Stimulated activated CD4-positive, alpha-beta T cell treated with anti-CD3 and anti-CD28 coated beads, TNF-alpha, amount 100 ng/mL, for 4 hours (primary cell): Measurements from ENCODE around the gene PDZRN3.

Experiments used
- DNase-seq, 3 experiments: peaks; one replicate each; pipeline ENCODE4 v3.0.0-alpha.2; 2020; ENCODE audit warnings: low read depth in 3 of 3

Gene PDZRN3

GRCh38 chr3:73419179-73419803 is 205.4 kb downstream of the PDZRN3 start:
- no peak for DNase-seq

GRCh38 chr3:73418681-73419080 is 206.1 kb downstream of the PDZRN3 start:
- DNase-seq, result no peak

- DNase-seq, result no peak
Observed at GRCh38 chr3:73415118-73415517, 209.6 kb downstream of the PDZRN3 start.

- no peak for DNase-seq
Observed at GRCh38 chr3:73413619-73414018, 211.1 kb downstream of the PDZRN3 start.

- no peak for DNase-seq
Observed at GRCh38 chr3:73411993-73412392, 212.7 kb downstream of the PDZRN3 start.

GRCh38 chr3:73411545-73411944 is 213.2 kb downstream of the PDZRN3 start:
- no peak for DNase-seq

GRCh38 chr3:73409138-73409763 is 215.5 kb downstream of the PDZRN3 start:
- DNase-seq, result no peak

- no peak for DNase-seq
Observed at GRCh38 chr3:73408634-73409033, 216.1 kb downstream of the PDZRN3 start.

GRCh38 chr3:73407577-73407976 is 217.2 kb downstream of the PDZRN3 start:
- DNase-seq, result no peak

GRCh38 chr3:73405853-73406252 is 218.9 kb downstream of the PDZRN3 start:
- no peak for DNase-seq

GRCh38 chr3:73405000-73405399 is 219.7 kb downstream of the PDZRN3 start:
- DNase-seq, result no peak

- no peak for DNase-seq
Observed at GRCh38 chr3:73404435-73404834, 220.3 kb downstream of the PDZRN3 start.

- DNase-seq, result no peak
Observed at GRCh38 chr3:73403444-73403843, 221.3 kb downstream of the PDZRN3 start.

GRCh38 chr3:73401616-73402279 is 223.0 kb downstream of the PDZRN3 start:
- DNase-seq, result no peak

GRCh38 chr3:73401059-73401458 is 223.7 kb downstream of the PDZRN3 start:
- no peak for DNase-seq

- no peak for DNase-seq
Observed at GRCh38 chr3:73399666-73400253, 225.0 kb downstream of the PDZRN3 start.

GRCh38 chr3:73399106-73399505 is 225.6 kb downstream of the PDZRN3 start:
- DNase-seq, result no peak

- DNase-seq, result no peak
Observed at GRCh38 chr3:73398084-73398483, 226.7 kb downstream of the PDZRN3 start.

- no peak for DNase-seq
Observed at GRCh38 chr3:73394240-73394639, 230.5 kb downstream of the PDZRN3 start.

- no peak for DNase-seq
Observed at GRCh38 chr3:73393005-73393404, 231.7 kb downstream of the PDZRN3 start.

- no peak for DNase-seq
Observed at GRCh38 chr3:73391984-73392383, 232.8 kb downstream of the PDZRN3 start.

- no peak for DNase-seq
Observed at GRCh38 chr3:73389928-73390327, 234.8 kb downstream of the PDZRN3 start.
